A673 (cell line): ENCODE data around the gene FUCA1. TPM values are rescaled to one million over a fixed set of nuclear protein-coding genes. Genes with fewer than 3 reads are reported as not detected.

ENCODE experiments used
- BruUV-seq: library from RNA; stranded (reverse); fragments of 400-500 nt; replicated peaks from 2 replicates; lab custom pipeline; 2021; lab: Mats Ljungman, UMichigan
- CTCF ChIA-PET: fragments of 300-600 bp; sonication (Branson Sonifier 250); formaldehyde crosslinking; loops from one replicate; lab custom pipeline; 2022; ENCODE audit warnings: antibody characterized with exemption; lab: Charles Lee
- POLR2A ChIA-PET: fragments of 300-600 bp; sonication (Branson Sonifier 250); formaldehyde crosslinking; loops from one replicate; lab custom pipeline; 2022; ENCODE audit warnings: antibody characterized with exemption; ENCODE audit not compliant: low non-redundant PET; lab: Charles Lee
- DNase-seq: peaks from one replicate; pipeline ENCODE4 v3.0.0-alpha.2; 2015; ENCODE audit warnings: low spot score
- H3K27ac ChIP-seq: fragments of 200-600 bp; sonication (generic); 2 replicates; pipeline ENCODE4 v1.5.1; 2016; ENCODE audit warnings: mixed run types, low read depth, mild to moderate bottlenecking, mixed read lengths, antibody characterized with exemption, low read length; ENCODE audit not compliant: poor library complexity, severe bottlenecking
- H3K27me3 ChIP-seq: fragments of 200-600 bp; sonication (generic); replicated peaks from 2 replicates; pipeline ENCODE4 v1.6.1; 2017; ENCODE audit warnings: mixed run types, low read depth, mild to moderate bottlenecking, mixed read lengths, antibody characterized with exemption, low read length; ENCODE audit not compliant: insufficient read depth, poor library complexity
- H3K36me3 ChIP-seq: fragments of 200-600 bp; sonication (generic); 2 replicates; pipeline ENCODE4 v1.6.1; 2016; ENCODE audit warnings: mixed run types, mild to moderate bottlenecking, mixed read lengths, antibody characterized with exemption, low read length; ENCODE audit not compliant: insufficient read depth, poor library complexity, severe bottlenecking
- H3K4me1 ChIP-seq: fragments of 200-600 bp; sonication (generic); 2 replicates; pipeline ENCODE4 v1.6.1; 2017; ENCODE audit warnings: mixed run types, mild to moderate bottlenecking, mixed read lengths, antibody characterized with exemption, low read length; ENCODE audit not compliant: insufficient read depth, poor library complexity, severe bottlenecking
- H3K4me3 ChIP-seq: fragments of 200-600 bp; sonication (generic); 2 replicates; pipeline ENCODE4 v1.5.1; 2016; ENCODE audit warnings: low read depth, mixed run types, mild to moderate bottlenecking, mixed read lengths, low read length; ENCODE audit not compliant: poor library complexity, severe bottlenecking
- H3K9me3 ChIP-seq: fragments of 200-600 bp; sonication (generic); 2 replicates; pipeline ENCODE4 v1.6.1; 2016; ENCODE audit warnings: mixed run types, low read depth, mild to moderate bottlenecking, mixed read lengths, antibody characterized with exemption, low read length; ENCODE audit not compliant: poor library complexity, severe bottlenecking
- CTCF ChIP-seq: fragments of 300-800, 200-600 bp; sonication (generic); conservative IDR thresholded peaks from 2 replicates; pipeline ENCODE4 v1.5.1; 2017; ENCODE audit warnings: low read depth, mild to moderate bottlenecking, antibody characterized with exemption, low read length, moderate library complexity, mixed read lengths
- EZH2 ChIP-seq: fragments of 200-600 bp; sonication (generic); IDR thresholded peaks from 2 replicates; pipeline ENCODE4 v1.6.1; 2017; ENCODE audit warnings: borderline replicate concordance, low read depth, mild to moderate bottlenecking, mixed read lengths, antibody characterized with exemption, low read length; ENCODE audit not compliant: poor library complexity, severe bottlenecking
- intact Hi-C: fragments of 100-400 bp; cut with micrococcal nuclease; formaldehyde crosslinking; loops from one replicate; pipeline ENCODE4 v1.10.0; 2022; ENCODE audit not compliant: unreplicated experiment
- total RNA-seq: library from RNA; stranded (reverse); gene quantifications from 2 replicates; pipeline ENCODE4 v1.2.3, GENCODE V29; 2021

The FUCA1 gene
- total RNA-seq, 1 experiment from 2014 or later = 8.9 TPM

- POLR2A ChIA-PET = no interaction called here
- Histone ChIP-seq H3K9me3 (no peaks in the 10 kb centered on the region), H3K36me3 (peaks cover 8% of the 10 kb centered on the region), H3K27ac (no peak overlapping the region), H3K27me3 (no peaks in the 10 kb centered on the region), H3K4me3 (no peak overlapping the region), H3K4me1 (no peaks in the 10 kb centered on the region)
- no TSS peak for BruUV-seq
- TF ChIP-seq CTCF (no peak), EZH2 (no peak)
- intact Hi-C loops = no loop called here
- CTCF ChIA-PET = no interaction called here
- no peak for DNase-seq
These were observed 22.9 kb downstream of the FUCA1 start for GRCh38 chr1:23845163-23845562.

DNA sequence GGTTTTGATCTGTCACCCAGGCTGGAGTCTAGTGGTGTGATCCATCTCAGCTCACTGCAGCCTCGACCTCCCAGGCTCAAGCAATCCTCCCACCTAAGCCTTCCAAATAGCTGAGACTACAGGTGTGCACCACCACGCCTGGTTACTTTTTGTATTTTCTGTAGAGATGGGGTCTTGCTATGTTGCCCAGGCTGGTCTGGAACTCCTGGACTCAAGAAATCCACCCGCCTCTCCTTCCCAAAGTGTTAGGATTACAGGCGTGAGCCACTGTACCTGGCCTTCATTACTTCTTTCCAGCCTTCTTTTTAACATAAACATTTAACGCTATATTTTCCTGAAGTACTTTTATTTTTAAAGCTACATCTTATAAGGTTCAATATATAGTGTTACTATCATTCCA lies 24.4 kb downstream of the FUCA1 start:
- TF ChIP-seq EZH2 = no peak
- TF ChIP-seq CTCF = no peak
- DNase-seq = no peak
- ChIA-PET POLR2A (no interaction called here), CTCF (no interaction called here)
- BruUV-seq = no TSS peak
- Histone ChIP-seq H3K27me3 (no peaks in the 10 kb centered on the region), H3K27ac (no peak overlapping the region), H3K36me3 (peaks cover 8% of the 10 kb centered on the region), H3K9me3 (no peaks in the 10 kb centered on the region), H3K4me1 (peaks cover 3% of the 10 kb centered on the region), H3K4me3 (no peak overlapping the region)
- intact Hi-C loops = no loop called here

DNA sequence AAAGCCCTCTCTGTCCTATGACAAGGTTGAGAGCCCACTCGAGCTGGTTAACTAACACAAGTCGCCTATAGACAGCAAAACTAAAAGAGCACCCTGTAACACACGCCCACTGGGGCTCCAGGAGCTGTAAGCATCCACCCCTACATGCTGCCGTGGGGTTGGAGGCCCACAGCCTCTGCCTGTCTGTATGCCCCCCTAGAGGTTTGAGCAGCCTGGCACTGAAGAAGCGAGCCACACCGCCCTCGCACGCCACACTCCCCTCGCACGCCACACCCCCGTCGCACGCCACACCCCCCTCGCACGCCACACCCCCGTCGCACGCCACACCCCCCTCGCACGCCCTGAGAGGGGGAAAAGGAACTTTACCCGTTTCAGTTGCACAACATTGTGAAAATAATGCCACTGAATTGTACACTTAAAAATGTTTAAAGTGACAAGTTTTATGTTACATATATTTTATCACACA lies 29.7 kb downstream of the FUCA1 start:
- H3K27ac ChIP-seq = no peak overlapping the region
- ChIA-PET POLR2A (no interaction called here), CTCF (no interaction called here)
- no peaks in the 10 kb centered on the region for H3K9me3 ChIP-seq
- peaks cover 8% of the 10 kb centered on the region for H3K4me1 ChIP-seq
- peak overlapping the region; percentile 37 for H3K4me3 ChIP-seq
- H3K27me3 ChIP-seq = peaks cover 3% of the 10 kb centered on the region
- DNase-seq = peak; percentile 79
- BruUV-seq = no TSS peak
- no peaks in the 10 kb centered on the region for H3K36me3 ChIP-seq
- intact Hi-C loops = no loop called here
- TF ChIP-seq CTCF = no peak
- TF ChIP-seq EZH2 = no peak
